ENCODE results near the gene RNASEH2B.

RNASEH2B gene

DNA sequence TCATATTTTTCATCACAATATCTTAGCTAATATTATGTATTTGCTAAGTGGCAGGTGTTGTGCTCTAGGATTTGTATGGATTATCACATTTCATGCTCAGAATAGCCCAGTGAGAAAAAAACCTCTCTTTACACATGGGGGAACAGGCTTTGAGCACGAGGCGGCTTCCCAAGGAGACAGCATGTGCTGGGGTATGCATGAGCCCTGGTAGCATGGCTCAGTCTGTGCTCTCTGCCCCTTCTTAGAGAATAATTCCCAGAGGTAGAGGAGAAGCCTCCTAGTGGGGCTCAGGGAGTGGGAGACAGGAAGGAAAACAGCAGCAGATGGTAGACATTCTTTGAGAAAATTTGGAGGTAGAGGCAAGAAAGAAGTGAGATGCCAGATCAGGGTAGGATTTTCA is 31.6 kb downstream of the RNASEH2B start:
- H3K36me3 ChIP-seq (ENCODE audit: control insufficient read depth, insufficient read depth, low read length) = no peaks in the 10 kb centered on the region; the same call in none of the 2 replicates
- DNase-seq (ENCODE audit: extremely low read depth, insufficient read length) = no peak

GRCh38 chr13:50942630-50943311 is 33.2 kb downstream of the RNASEH2B start:
- no peak for DNase-seq (ENCODE audit: extremely low read depth, insufficient read length)
- Histone ChIP-seq H3K4me3 (replicated peaks; ENCODE audit: low read depth, low read length) (no peak overlapping the region), H3K27me3 (replicated peaks; ENCODE audit: control insufficient read depth, insufficient read depth, low read length) (no peaks in the 10 kb centered on the region), H3K36me3 (ENCODE audit: control insufficient read depth, insufficient read depth, low read length) (no peaks in the 10 kb centered on the region; the same call in 1 of the 2 replicates)
- TF ChIP-seq, protein P1, sequence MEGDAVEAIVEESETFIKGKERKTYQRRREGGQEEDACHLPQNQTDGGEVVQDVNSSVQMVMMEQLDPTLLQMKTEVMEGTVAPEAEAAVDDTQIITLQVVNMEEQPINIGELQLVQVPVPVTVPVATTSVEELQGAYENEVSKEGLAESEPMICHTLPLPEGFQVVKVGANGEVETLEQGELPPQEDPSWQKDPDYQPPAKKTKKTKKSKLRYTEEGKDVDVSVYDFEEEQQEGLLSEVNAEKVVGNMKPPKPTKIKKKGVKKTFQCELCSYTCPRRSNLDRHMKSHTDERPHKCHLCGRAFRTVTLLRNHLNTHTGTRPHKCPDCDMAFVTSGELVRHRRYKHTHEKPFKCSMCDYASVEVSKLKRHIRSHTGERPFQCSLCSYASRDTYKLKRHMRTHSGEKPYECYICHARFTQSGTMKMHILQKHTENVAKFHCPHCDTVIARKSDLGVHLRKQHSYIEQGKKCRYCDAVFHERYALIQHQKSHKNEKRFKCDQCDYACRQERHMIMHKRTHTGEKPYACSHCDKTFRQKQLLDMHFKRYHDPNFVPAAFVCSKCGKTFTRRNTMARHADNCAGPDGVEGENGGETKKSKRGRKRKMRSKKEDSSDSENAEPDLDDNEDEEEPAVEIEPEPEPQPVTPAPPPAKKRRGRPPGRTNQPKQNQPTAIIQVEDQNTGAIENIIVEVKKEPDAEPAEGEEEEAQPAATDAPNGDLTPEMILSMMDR (IDR thresholded peaks at IDR 0.05; ENCODE audit: insufficient read depth, low read length, poor library complexity, severe bottlenecking) = no peak

More for the DNA sequence above, 31.6 kb downstream of the RNASEH2B start:
- Histone ChIP-seq H3K4me3 (replicated peaks; ENCODE audit: low read depth, low read length) (no peak overlapping the region), H3K27me3 (replicated peaks; ENCODE audit: control insufficient read depth, insufficient read depth, low read length) (no peaks in the 10 kb centered on the region)
- TF ChIP-seq, protein P1 (IDR thresholded peaks at IDR 0.05; ENCODE audit: insufficient read depth, low read length, poor library complexity, severe bottlenecking) = no peak

DNA sequence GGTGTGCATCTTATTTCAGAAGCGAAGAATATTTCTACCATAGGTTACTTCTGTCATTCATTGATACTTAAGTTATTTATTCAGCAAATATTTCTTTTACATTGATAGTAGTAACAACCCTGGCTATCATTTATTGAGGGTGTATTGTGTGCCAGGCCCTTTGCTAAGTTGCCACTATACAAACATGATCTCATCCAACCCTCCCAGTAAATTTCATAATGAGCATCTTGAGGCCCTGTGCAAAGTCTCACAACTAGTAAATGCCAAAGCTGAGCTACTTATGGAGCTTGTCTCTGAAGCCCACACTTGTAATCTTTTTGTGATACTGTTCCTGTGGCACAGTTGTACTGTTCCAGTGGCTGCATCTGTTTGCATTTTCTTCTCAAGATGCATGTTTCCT is 36.1 kb downstream of the RNASEH2B start:
- no peak for DNase-seq (ENCODE audit: extremely low read depth, insufficient read length)
- Histone ChIP-seq H3K27me3 (replicated peaks; ENCODE audit: control insufficient read depth, insufficient read depth, low read length) (no peaks in the 10 kb centered on the region), H3K4me3 (replicated peaks; ENCODE audit: low read depth, low read length) (no peak overlapping the region), H3K36me3 (ENCODE audit: control insufficient read depth, insufficient read depth, low read length) (peaks cover 2% of the 10 kb centered on the region)
- TF ChIP-seq, protein P1 (IDR thresholded peaks at IDR 0.05; ENCODE audit: insufficient read depth, low read length, poor library complexity, severe bottlenecking) = no peak

- Histone ChIP-seq H3K4me3 (replicated peaks; ENCODE audit: low read depth, low read length) (no peak overlapping the region), H3K27me3 (replicated peaks; ENCODE audit: control insufficient read depth, insufficient read depth, low read length) (no peaks in the 10 kb centered on the region), H3K36me3 (ENCODE audit: control insufficient read depth, insufficient read depth, low read length) (peaks cover 3% of the 10 kb centered on the region)
- TF ChIP-seq, protein P1 (IDR thresholded peaks at IDR 0.05; ENCODE audit: insufficient read depth, low read length, poor library complexity, severe bottlenecking) = no peak
- DNase-seq (ENCODE audit: extremely low read depth, insufficient read length) = no peak
These were observed 39.0 kb downstream of the RNASEH2B start for GRCh38 chr13:50948601-50949000.

DNA sequence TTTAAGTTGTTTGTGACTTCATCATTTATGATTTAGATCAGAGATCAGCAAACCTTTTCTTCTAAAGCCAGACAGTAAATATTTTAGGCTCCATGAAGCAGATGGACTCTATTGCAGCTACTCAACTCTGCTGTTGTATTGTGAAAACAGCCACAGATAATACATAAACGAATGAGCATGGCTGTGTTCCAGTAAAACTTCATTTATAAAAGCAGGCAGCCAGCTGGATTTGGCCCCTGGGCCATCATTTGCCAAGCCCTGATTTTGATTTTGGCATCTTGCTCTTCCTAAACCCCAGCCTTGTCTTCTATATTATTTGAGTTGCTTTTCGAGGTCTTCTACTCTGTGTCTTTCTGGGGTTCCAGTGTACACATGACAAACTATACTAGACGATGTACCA is 41.3 kb downstream of the RNASEH2B start:
- H3K27me3 ChIP-seq (replicated peaks; ENCODE audit: control insufficient read depth, insufficient read depth, low read length) = no peaks in the 10 kb centered on the region
- no peak for DNase-seq (ENCODE audit: extremely low read depth, insufficient read length)
- H3K4me3 ChIP-seq (replicated peaks; ENCODE audit: low read depth, low read length) = no peak overlapping the region
- peaks cover 3% of the 10 kb centered on the region for H3K36me3 ChIP-seq (ENCODE audit: control insufficient read depth, insufficient read depth, low read length)
- TF ChIP-seq, protein P1 (IDR thresholded peaks at IDR 0.05; ENCODE audit: insufficient read depth, low read length, poor library complexity, severe bottlenecking) = no peak
